Kidney (tissue), 14 donors: Measurements from ENCODE around the gene SLC25A26. TPM values are rescaled to one million over a fixed set of nuclear protein-coding genes. Genes with fewer than 3 reads are reported as not detected.

Experiments
- DNase-seq, 5 donors: peaks; one replicate each; pipeline ENCODE4 v3.0.0-alpha.2; 2013 to 2020
- FAIRE-seq: peaks from 2 replicates; lab custom pipeline; 2012; peaks lifted over from hg19 to GRCh38; lab: Jason Lieb, UNC
- H3K27ac ChIP-seq, 2 donors: one replicate each; pipeline ENCODE4 v1.7.0; 2013; ENCODE audit warnings: low read depth in 2 of 2, low read length in 2 of 2, inconsistent platforms in 1 of 2
- H3K27me3 ChIP-seq: one replicate; pipeline ENCODE4 v1.7.1; 2013; ENCODE audit warnings: low read length, inconsistent platforms; ENCODE audit not compliant: control insufficient read depth, insufficient read depth
- H3K36me3 ChIP-seq, 3 donors: one replicate each; pipeline versions ENCODE4 v1.7.0 to v1.7.1; 2013; ENCODE audit warnings: low read length in 3 of 3, control low read depth in 1 of 3, inconsistent platforms in 1 of 3; ENCODE audit not compliant: insufficient read depth in 3 of 3, control insufficient read depth in 2 of 3
- H3K4me1 ChIP-seq, 3 donors: one replicate each; pipeline versions ENCODE4 v1.7.0 to v1.7.1; 2013; ENCODE audit warnings: low read length in 3 of 3, inconsistent platforms in 1 of 3, low read depth in 1 of 3; ENCODE audit not compliant: control insufficient read depth in 2 of 3, insufficient read depth in 2 of 3
- H3K4me3 ChIP-seq, 3 donors: one replicate each; pipeline versions ENCODE4 v1.7.0 to v1.8.1; 2013; ENCODE audit warnings: low read length in 3 of 3, control low read depth in 1 of 3, inconsistent platforms in 1 of 3
- H3K9ac ChIP-seq, 3 donors: one replicate each; pipeline versions ENCODE4 v1.7.0 to v1.7.1; 2013; ENCODE audit warnings: low read length in 3 of 3, control low read depth in 1 of 3, inconsistent platforms in 1 of 3
- H3K9me3 ChIP-seq, 3 donors: one replicate each; pipeline versions ENCODE4 v1.7.0 to v1.7.1; 2013; ENCODE audit warnings: low read length in 3 of 3, control low read depth in 1 of 3, inconsistent platforms in 1 of 3; ENCODE audit not compliant: control insufficient read depth in 2 of 3, insufficient read depth in 1 of 3
- CTCF ChIP-seq: IDR thresholded peaks from 3 replicates; pipeline ENCODE4 v1.5.1; 2012; ENCODE audit warnings: mild to moderate bottlenecking, moderate library complexity, borderline replicate concordance; ENCODE audit not compliant: insufficient read depth; ENCODE audit errors: extremely low read depth
- intact Hi-C: fragments of 100-400 bp; cut with DNase I; formaldehyde crosslinking; loops from one replicate; pipeline ENCODE4 v1.11.1; 2022
- polyA plus RNA-seq: library from polyadenylated mRNA; stranded (reverse); fragments of 350-450 nt; fragmentation: Illumina TruSeq; extraction: RNeasy Lipid Tissue Mini Kit (QIAGEN cat#74804); gene quantifications from one replicate; pipeline ENCODE4 v1.2.3, GENCODE V29; 2014; ENCODE audit warnings: low read depth, low replicate concordance; ENCODE audit not compliant: insufficient read depth
- total RNA-seq: library from RNA; stranded (reverse); fragmentation: NEBNext Ultra II Directional; extraction: Animal tissue kit (Norgen Biotek cat#: 25700); gene quantifications from one replicate; pipeline ENCODE4 v1.2.1, GENCODE V29; 2021
- donor health status: control.
- donor health status: control.
- donor health status: control.
- donor health status: control.
- donor health status: control.
- donor health status: DM: yes; HTN: yes; CAD: no.
- donor health status: Normal renal cell carcinoma (clear cell type).

The SLC25A26 gene
- total and polyA plus RNA-seq, 2 donors from 2014 or later: 23.9 to 25.4 TPM

GRCh38 chr3:66414846-66415245, 194.0 kb downstream of the SLC25A26 start:
- FAIRE-seq (no peak), DNase-seq (no peak)
- H3K9ac ChIP-seq: no peak overlapping the region
- H3K36me3 ChIP-seq: peaks cover 0 to 14% (median 5%) of the 10 kb centered on the region in 3 donors
- no peaks in the 10 kb centered on the region for H3K9me3 ChIP-seq
- H3K27me3 ChIP-seq: no peaks in the 10 kb centered on the region
- no peak overlapping the region for H3K4me3 ChIP-seq
- no peaks in the 10 kb centered on the region for H3K4me1 ChIP-seq
- intact Hi-C loops: no loop called here
- TF ChIP-seq CTCF: no peak
- H3K27ac ChIP-seq: no peak overlapping the region

- intact Hi-C loops: no loop called here
- FAIRE-seq (no peak), DNase-seq (no peak)
- no peaks in the 10 kb centered on the region for H3K4me1 ChIP-seq
- TF ChIP-seq CTCF: no peak
- peaks cover 0 to 14% (median 5%) of the 10 kb centered on the region in 3 donors for H3K36me3 ChIP-seq
- H3K9me3 ChIP-seq: no peaks in the 10 kb centered on the region
- H3K9ac ChIP-seq: no peak overlapping the region
- H3K4me3 ChIP-seq: no peak overlapping the region
- no peak overlapping the region for H3K27ac ChIP-seq
- no peaks in the 10 kb centered on the region for H3K27me3 ChIP-seq
These were observed 195.1 kb downstream of the SLC25A26 start for GRCh38 chr3:66415867-66416428.

- Histone ChIP-seq H3K9me3 (no peaks in the 10 kb centered on the region), H3K4me3 (no peak overlapping the region), H3K27me3 (no peaks in the 10 kb centered on the region), H3K27ac (no peak overlapping the region), H3K4me1 (no peaks in the 10 kb centered on the region), H3K36me3 (peaks cover 0 to 14% (median 5%) of the 10 kb centered on the region in 3 donors), H3K9ac (no peak overlapping the region)
- intact Hi-C loops: no loop called here
- no peak for TF ChIP-seq CTCF
- no peak for FAIRE-seq
- DNase-seq: no peak
These were observed 195.9 kb downstream of the SLC25A26 start for GRCh38 chr3:66416556-66417304.
